Panc1 (cell line): Measurements from ENCODE around the gene CYP27B1. TPM values are rescaled to one million over a fixed set of nuclear protein-coding genes. Genes with fewer than 3 reads are reported as not detected.

Source experiments
- ATAC-seq: fragments of 200-7000 bp; cut with Tn5 transposase; 2 replicates; pipeline ENCODE4 v1.9.1; 2020; ENCODE audit warnings: mild to moderate bottlenecking, moderate library complexity
- BruUV-seq: library from RNA; stranded (reverse); fragments of 400-500 nt; replicated peaks from 2 replicates; lab custom pipeline; 2021; lab: Mats Ljungman, UMichigan
- CTCF ChIA-PET: fragments of 300-600 bp; sonication (Branson Sonifier 250); formaldehyde crosslinking; loops from one replicate; lab custom pipeline; 2022; ENCODE audit warnings: antibody characterized with exemption; lab: Charles Lee
- POLR2A ChIA-PET: fragments of 300-600 bp; sonication (Branson Sonifier 250); formaldehyde crosslinking; loops from one replicate; lab custom pipeline; 2022; ENCODE audit warnings: antibody characterized with exemption; lab: Charles Lee
- DNase-seq: peaks from one replicate; pipeline ENCODE4 v3.0.0-alpha.2; 2010; ENCODE audit warnings: low read depth, low spot score
- H3K27ac ChIP-seq: 2 replicates; pipeline ENCODE4 v1.5.1; 2011; ENCODE audit warnings: mild to moderate bottlenecking, low read length, inconsistent platforms
- H3K27me3 ChIP-seq: fragments of 200-500 bp; sonication (Bioruptor generic); 2 replicates; pipeline ENCODE4 v1.6.0; 2014; ENCODE audit warnings: low read length, inconsistent platforms; ENCODE audit not compliant: control insufficient read depth, insufficient read depth
- H3K36me3 ChIP-seq: fragments of 200-500 bp; sonication (Bioruptor generic); 2 replicates; pipeline ENCODE4 v1.5.1; 2014; ENCODE audit warnings: inconsistent platforms, mild to moderate bottlenecking, low read length, moderate library complexity; ENCODE audit not compliant: control insufficient read depth, insufficient read depth
- H3K4me1 ChIP-seq: 2 replicates; pipeline ENCODE4 v1.5.1; 2011; ENCODE audit warnings: inconsistent platforms, mild to moderate bottlenecking, low read length, moderate library complexity; ENCODE audit not compliant: control insufficient read depth, insufficient read depth
- H3K4me3 ChIP-seq, 2 experiments: 2 replicates each; pipeline ENCODE4 v1.5.1; 2011 to 2012; ENCODE audit warnings: low read depth in 2 of 2, low read length in 2 of 2, mild to moderate bottlenecking in 2 of 2, inconsistent platforms in 1 of 2, moderate library complexity in 1 of 2
- H3K9me3 ChIP-seq: fragments of 200-500 bp; sonication (Bioruptor generic); 2 replicates; pipeline ENCODE4 v1.5.1; 2014; ENCODE audit warnings: low read depth, mild to moderate bottlenecking, inconsistent platforms, low read length, moderate library complexity; ENCODE audit not compliant: control insufficient read depth, insufficient read depth
- CTCF ChIP-seq: fragments of 450-650 bp; IDR thresholded peaks from 2 replicates; pipeline ENCODE4 v1.5.1; 2017; ENCODE audit warnings: mild to moderate bottlenecking
- POLR2AphosphoS5 ChIP-seq: IDR thresholded peaks from 2 replicates; pipeline ENCODE4 v1.6.1; 2012; ENCODE audit warnings: mild to moderate bottlenecking, low read depth, low read length, moderate library complexity
- REST ChIP-seq, 2 experiments: IDR thresholded peaks; 2 replicates each; pipeline ENCODE4 v1.6.1; 2011 to 2012; ENCODE audit warnings: low read depth in 2 of 2, control low read depth in 1 of 2, low read length in 1 of 2, mild to moderate bottlenecking in 1 of 2, moderate library complexity in 1 of 2; ENCODE audit not compliant: insufficient read depth in 1 of 2
- SIN3A ChIP-seq: IDR thresholded peaks from 2 replicates; pipeline ENCODE4 v1.6.1; 2012; ENCODE audit warnings: low read depth, mild to moderate bottlenecking, low read length, moderate library complexity, borderline replicate concordance; ENCODE audit not compliant: insufficient read depth
- TCF7L2 ChIP-seq: IDR thresholded peaks from 2 replicates; pipeline ENCODE4 v1.6.1; 2011; ENCODE audit warnings: mild to moderate bottlenecking, low read depth, low read length, inconsistent platforms
- in situ Hi-C: cut with HindIII; loops from 2 replicates; pipeline ENCODE4 v1.10.0; 2016; ENCODE audit warnings: low sequenced_read_pairs, low pct_unique_long_range_greater_than_20kb
- intact Hi-C: fragments of 100-400 bp; cut with micrococcal nuclease; formaldehyde crosslinking; loops from one replicate; pipeline ENCODE4 v1.10.0; 2022; ENCODE audit not compliant: unreplicated experiment
- total RNA-seq: library from RNA; stranded (reverse); gene quantifications from one replicate; pipeline ENCODE4 v1.2.1, GENCODE V29; 2021; ENCODE audit not compliant: unreplicated experiment

The CYP27B1 gene
- total RNA-seq, 1 experiment from 2014 or later = 4.0 TPM

- TF ChIP-seq CTCF = no peak; the same call in 1 of the 2 replicates
- no peak for TF ChIP-seq TCF7L2
- no peak for TF ChIP-seq SIN3A
- TF ChIP-seq POLR2AphosphoS5 = no peak
- no peak for TF ChIP-seq REST (IDR thresholded peaks at IDR 0.05; ENCODE audit: insufficient read depth in 1 of 2, low read depth in 2 of 2, low read length in 1 of 2)
- ChIA-PET POLR2A (no interaction called here), CTCF (interaction anchor here (3.4 kb wide), 1 partner anchor 16 kb away, joined by 10 read pairs; no protein-coding TSS in a partner anchor)
- BruUV-seq = no TSS peak
- Histone ChIP-seq H3K9me3 (no peaks in the 10 kb centered on the region), H3K27ac (no peak overlapping the region), H3K4me1 (peaks cover 7% of the 10 kb centered on the region), H3K4me3 (no peak overlapping the region), H3K36me3 (peaks cover 6% of the 10 kb centered on the region), H3K27me3 (no peaks in the 10 kb centered on the region; the same call in 1 of the 2 replicates)
- ATAC-seq (no peak), DNase-seq (no peak)
- in situ Hi-C loops (no loop called here), intact Hi-C loops (no loop called here)
These were observed 24.8 kb downstream of the CYP27B1 start for GRCh38 chr12:57741844-57742738.

- H3K27ac ChIP-seq = no peak overlapping the region
- no TSS peak for BruUV-seq
- ChIA-PET CTCF (interaction anchor here (3.4 kb wide), 1 partner anchor 15 kb away, joined by 10 read pairs; no protein-coding TSS in a partner anchor), POLR2A (no interaction called here)
- H3K4me1 ChIP-seq = peaks cover 11% of the 10 kb centered on the region
- no peaks in the 10 kb centered on the region; the same call in 1 of the 2 replicates for H3K27me3 ChIP-seq
- TF ChIP-seq CTCF (no peak), SIN3A (no peak), TCF7L2 (no peak), REST (IDR thresholded peaks at IDR 0.05; ENCODE audit: insufficient read depth in 1 of 2, low read depth in 2 of 2, low read length in 1 of 2) (no peak), POLR2AphosphoS5 (no peak)
- H3K36me3 ChIP-seq = peaks cover 6% of the 10 kb centered on the region
- DNase-seq (no peak), ATAC-seq (no peak)
- in situ Hi-C loops (no loop called here), intact Hi-C loops (no loop called here)
- H3K4me3 ChIP-seq = no peak overlapping the region
- no peaks in the 10 kb centered on the region for H3K9me3 ChIP-seq
These were observed 25.5 kb downstream of the CYP27B1 start for GRCh38 chr12:57741413-57741789.
